ENCODE data around the gene TJP3.

The TJP3 gene

DNA sequence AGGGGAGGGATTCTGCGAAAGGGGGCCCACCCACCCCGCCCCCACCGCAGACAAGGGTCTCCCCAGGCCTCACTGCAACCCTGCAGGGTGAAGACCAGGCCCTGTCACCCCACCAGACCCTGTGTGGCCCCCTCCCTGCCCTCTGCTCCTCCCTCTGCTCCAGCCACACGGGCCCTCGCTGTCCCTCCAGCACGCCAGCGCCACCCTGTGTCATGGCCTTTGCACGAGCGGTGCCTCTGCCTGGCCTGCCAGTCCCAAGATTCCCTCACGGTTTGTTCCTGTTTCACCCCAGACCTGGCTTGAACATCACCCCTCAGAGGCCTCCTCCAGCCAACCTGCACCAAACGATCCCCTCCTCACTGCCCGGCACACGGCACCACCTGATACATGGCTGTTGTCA lies 35.2 kb upstream of the TJP3 start:
- TF ChIP-seq, protein P1, sequence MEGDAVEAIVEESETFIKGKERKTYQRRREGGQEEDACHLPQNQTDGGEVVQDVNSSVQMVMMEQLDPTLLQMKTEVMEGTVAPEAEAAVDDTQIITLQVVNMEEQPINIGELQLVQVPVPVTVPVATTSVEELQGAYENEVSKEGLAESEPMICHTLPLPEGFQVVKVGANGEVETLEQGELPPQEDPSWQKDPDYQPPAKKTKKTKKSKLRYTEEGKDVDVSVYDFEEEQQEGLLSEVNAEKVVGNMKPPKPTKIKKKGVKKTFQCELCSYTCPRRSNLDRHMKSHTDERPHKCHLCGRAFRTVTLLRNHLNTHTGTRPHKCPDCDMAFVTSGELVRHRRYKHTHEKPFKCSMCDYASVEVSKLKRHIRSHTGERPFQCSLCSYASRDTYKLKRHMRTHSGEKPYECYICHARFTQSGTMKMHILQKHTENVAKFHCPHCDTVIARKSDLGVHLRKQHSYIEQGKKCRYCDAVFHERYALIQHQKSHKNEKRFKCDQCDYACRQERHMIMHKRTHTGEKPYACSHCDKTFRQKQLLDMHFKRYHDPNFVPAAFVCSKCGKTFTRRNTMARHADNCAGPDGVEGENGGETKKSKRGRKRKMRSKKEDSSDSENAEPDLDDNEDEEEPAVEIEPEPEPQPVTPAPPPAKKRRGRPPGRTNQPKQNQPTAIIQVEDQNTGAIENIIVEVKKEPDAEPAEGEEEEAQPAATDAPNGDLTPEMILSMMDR (IDR thresholded peaks at IDR 0.05; ENCODE audit: borderline replicate concordance, insufficient read depth, low read depth, low read length), result 0 out of 2 replicates have a peak, but pooled peaks have one; percentile 3
- no peak overlapping the region for H3K4me3 ChIP-seq (ENCODE audit: low read depth, low read length)

DNA sequence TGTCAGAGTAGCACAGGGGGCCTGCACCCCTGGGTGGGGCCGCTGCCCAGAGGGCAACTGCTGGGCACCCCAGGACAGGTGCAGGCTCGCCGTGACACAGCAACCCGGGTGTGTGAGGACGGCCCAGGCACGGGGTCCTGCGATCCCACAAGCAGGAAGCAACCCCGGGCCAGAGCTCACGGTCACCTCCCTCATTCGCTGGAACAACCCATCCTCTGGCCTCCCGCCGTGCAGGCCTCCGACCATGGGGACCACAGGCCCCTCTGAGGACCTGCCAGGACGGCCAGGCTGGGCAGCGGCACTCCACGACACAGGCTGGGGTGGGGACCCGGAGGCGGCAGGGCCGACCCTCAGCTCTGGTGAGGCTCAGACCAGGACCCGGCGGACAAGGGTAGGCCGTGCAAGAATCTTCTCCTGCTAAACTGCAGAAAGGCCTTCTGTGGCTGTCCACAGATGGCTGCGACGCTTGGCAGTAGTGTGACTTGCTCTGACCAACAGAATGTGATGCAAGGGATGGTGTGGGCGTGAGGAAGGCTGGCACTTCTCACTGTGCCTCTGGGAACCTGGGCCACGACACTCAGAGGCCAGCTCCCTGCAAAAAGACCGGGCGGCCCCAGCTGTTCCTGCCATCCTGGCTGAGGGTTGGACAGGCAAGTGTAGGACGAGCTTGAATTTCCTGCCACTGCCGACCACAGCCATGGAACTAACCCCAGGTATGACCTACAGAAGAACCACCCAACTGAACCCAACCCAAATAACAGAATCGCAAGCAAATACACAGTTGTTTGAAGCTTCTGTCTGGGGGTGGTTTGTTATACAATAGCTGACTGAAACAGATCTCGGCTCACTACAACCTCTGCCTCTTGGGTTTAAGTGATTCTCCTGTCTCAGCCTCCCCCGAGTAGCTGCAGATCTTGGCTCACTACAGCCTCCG lies 34.4 kb upstream of the TJP3 start:
- H3K4me3 ChIP-seq (ENCODE audit: low read depth, low read length), result no peak overlapping the region
- TF ChIP-seq, protein P1 (IDR thresholded peaks at IDR 0.05; ENCODE audit: borderline replicate concordance, insufficient read depth, low read depth, low read length), result no peak

DNA sequence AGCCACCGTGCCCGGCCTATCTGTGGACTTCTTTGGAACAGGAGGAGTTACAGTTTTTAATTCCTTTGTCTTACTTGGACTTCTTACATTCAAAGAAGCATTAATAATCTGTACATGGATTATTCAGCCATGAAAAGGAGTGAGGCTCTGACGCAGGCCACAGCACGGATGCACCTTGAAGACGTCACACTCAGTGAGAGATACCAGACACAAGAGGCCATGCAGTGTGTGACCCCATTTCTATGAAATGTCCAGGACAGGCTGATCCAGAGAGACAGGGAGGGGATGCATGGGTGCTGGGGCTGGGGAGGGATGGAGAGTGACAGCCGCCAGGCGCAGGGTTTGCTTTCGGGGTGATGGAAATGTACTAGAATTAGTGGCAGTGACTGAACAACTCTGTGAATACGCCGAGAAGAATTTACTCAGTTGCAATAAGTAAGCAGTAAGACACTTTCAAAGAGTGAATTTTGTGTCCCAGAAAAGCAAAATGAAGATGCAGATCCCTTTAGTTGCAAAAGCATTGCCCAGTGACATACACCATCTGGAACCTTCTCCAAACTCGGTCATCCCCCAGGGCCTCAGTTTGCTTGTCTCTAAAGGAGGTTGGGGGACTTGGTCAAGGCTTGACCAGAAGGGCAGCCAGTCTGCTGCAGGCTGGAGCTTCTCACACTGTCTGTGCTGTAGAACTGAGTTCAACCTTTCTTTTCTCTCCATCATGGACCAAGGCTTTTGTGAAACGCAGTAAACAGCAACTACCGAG lies 33.2 kb upstream of the TJP3 start:
- TF ChIP-seq, protein P1 (IDR thresholded peaks at IDR 0.05; ENCODE audit: borderline replicate concordance, insufficient read depth, low read depth, low read length), result no peak
- H3K4me3 ChIP-seq (ENCODE audit: low read depth, low read length), result no peak overlapping the region

DNA sequence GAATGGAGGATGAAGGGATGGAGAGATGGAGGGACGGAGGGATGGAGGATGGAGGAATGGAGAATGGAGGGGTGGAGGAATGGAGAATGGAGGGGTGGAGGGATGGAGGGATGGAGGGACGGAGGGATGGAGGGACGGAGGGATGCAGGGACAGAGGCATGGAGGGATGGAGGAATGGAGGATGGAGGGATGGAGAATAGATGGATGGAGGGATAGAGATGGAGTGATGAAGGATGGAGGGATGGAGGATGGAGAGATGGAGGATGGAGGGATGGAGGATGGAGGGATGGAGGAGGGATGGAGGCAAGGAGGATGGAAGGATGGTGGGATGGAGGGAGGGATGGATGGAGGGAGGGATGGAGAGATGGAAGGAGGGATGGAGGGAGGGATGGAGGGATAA lies 30.0 kb upstream of the TJP3 start:
- no peak overlapping the region for H3K4me3 ChIP-seq (ENCODE audit: low read depth, low read length)
- TF ChIP-seq, protein P1 (IDR thresholded peaks at IDR 0.05; ENCODE audit: borderline replicate concordance, insufficient read depth, low read depth, low read length), result no peak

DNA sequence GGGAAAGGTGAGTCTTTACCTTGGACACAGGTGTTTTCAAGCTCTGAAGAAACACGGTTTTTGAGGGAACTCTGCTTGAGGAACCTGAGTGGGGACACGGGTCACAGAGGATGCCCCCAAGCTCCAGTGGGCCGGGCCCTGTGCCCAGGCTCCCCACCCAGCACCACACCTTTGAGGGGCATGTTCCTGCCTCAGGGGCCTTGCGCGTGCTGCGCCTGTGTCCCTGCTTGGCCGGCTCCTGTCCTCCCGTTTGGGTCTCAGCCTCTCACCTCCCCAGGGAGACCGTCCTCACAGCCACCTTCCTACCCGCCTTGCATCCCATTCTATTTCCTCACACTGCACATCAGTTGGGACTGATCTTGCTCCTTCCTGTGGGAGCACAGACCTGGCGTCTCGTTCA lies 29.0 kb upstream of the TJP3 start:
- no peak overlapping the region for H3K4me3 ChIP-seq (ENCODE audit: low read depth, low read length)
- TF ChIP-seq, protein P1 (IDR thresholded peaks at IDR 0.05; ENCODE audit: borderline replicate concordance, insufficient read depth, low read depth, low read length), result no peak

DNA sequence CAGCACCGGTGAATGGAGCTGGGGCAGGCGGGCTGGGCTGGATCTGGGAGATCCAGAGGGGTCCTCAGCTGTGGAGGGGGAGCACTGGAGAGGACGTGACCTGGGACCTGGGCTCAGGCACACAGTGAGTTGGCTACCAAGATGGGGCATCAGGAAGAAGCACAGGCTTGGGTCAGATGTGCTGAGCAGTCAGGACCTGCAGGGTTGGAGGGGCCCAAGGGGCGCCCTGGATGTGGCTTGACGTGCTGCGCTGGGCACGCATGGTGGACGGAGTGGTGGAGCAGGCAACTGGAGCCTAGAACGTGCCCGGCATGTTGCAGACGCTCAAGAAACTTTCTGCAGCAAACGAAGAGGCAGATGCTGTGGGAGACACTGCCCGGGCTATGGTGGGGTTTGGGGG lies 28.6 kb upstream of the TJP3 start:
- H3K4me3 ChIP-seq (ENCODE audit: low read depth, low read length), result no peak overlapping the region
- TF ChIP-seq, protein P1 (IDR thresholded peaks at IDR 0.05; ENCODE audit: borderline replicate concordance, insufficient read depth, low read depth, low read length), result no peak

All from GM12875 (cell line).